ENCODE results near the gene PTGDR. TPM values are rescaled to one million over a fixed set of nuclear protein-coding genes. Genes with fewer than 3 reads are reported as not detected.

Gene PTGDR
- total RNA-seq, 1 donor from 2014 or later = 2.8 TPM

DNA sequence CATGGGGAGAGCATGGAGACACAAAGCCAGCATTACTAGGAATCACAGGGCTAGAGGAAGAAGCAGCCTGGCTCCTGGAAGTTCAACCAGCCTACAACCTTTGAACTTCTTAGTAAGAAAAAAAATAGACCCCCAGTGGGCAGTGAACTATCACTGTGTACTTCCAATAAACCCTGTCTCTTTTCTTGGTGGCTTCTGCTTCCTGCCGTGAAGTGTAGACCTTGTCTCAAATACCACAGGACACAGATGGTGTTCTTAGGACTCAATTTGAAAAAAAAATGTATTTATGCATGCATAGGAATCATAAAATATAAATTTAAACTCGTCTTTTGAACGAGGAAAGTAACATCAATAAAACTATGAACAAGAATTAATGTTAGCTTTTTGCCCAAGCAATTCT is 43.0 kb downstream of the PTGDR start:
- DNase-seq (ENCODE audit: low spot score) = no peak

- DNase-seq (ENCODE audit: low spot score) = no peak
Observed at GRCh38 chr14:52312931-52313355, 45.4 kb downstream of the PTGDR start.

DNA sequence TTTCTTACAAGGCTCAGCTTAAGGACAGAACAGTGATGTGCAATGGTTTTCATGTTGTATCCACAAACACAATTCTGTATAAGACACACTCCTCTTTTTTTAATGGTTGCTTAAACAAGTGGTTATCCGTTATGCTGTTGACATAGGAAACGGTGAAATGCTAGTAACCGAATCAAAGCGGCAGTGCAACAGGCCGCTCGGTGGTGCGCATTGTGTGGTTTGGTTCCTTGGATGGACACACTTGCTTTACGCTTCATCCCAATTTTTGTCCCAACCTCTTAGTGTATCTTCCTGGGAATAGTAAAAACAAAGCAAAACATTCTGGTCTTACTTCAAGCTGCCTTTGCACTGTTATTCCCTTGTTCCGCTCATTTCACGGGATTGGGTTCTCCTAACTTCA is 46.0 kb downstream of the PTGDR start:
- no peak for DNase-seq (ENCODE audit: low spot score)

DNA sequence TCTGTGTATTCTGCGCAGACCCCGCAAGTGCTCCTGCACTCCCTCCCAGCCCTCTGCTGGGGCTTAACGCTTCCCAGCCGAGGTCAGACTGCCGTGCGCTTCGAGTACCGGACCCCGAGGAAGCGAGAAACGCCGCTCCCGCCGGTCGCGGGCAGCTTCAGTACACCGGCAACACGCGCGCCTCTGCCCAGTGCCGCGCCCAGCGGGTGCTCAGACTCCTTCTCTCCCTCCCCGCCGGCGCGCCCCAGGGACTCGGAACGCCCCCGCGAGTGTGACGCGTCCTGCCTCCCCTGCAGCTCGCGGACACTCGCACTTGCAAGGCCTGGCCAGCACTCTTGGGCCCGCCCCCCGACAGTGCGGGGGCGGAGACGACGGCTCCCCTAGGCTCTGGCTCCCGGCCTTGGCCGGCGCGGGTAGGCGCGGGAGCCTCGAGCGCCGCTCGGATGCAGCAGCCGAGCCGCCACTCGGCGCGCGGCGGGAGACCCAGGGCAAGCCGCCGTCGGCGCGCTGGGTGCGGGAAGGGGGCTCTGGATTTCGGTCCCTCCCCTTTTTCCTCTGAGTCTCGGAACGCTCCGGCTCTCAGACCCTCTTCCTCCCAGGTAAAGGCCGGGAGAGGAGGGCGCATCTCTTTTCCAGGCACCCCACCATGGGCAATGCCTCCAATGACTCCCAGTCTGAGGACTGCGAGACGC is 46.6 kb downstream of the PTGDR start, which contains the start of gene PTGER2:
PTGER2 (plus strand) TSS at position 410 of the 692 bp plus-strand sequence; CDS start at position 647, 237 bp downstream.
- DNase-seq (ENCODE audit: low spot score) = peak; percentile 76

DNA sequence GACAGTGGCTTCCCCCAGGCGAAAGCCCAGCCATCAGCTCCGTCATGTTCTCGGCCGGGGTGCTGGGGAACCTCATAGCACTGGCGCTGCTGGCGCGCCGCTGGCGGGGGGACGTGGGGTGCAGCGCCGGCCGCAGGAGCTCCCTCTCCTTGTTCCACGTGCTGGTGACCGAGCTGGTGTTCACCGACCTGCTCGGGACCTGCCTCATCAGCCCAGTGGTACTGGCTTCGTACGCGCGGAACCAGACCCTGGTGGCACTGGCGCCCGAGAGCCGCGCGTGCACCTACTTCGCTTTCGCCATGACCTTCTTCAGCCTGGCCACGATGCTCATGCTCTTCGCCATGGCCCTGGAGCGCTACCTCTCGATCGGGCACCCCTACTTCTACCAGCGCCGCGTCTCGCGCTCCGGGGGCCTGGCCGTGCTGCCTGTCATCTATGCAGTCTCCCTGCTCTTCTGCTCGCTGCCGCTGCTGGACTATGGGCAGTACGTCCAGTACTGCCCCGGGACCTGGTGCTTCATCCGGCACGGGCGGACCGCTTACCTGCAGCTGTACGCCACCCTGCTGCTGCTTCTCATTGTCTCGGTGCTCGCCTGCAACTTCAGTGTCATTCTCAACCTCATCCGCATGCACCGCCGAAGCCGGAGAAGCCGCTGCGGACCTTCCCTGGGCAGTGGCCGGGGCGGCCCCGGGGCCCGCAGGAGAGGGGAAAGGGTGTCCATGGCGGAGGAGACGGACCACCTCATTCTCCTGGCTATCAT is 47.3 kb downstream of the PTGDR start:
- DNase-seq (ENCODE audit: low spot score) = no peak

DNA sequence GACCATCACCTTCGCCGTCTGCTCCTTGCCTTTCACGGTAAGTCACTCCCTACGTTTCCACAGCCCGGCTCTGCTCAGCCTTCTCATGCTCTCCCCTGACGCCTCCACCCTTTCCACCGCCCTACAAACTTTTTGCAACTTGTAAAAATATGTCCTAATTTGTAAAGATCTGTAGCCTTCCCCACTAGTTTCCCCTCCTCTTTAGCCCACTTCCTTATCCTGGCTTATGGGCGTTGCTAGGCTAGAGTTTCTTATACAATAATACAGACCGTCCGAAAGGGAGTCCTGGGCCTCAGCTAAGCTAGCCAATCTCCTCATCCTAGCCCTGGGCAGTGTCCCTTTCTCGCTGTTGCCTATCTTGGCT is 47.8 kb downstream of the PTGDR start:
- DNase-seq (ENCODE audit: low spot score) = no peak

DNA sequence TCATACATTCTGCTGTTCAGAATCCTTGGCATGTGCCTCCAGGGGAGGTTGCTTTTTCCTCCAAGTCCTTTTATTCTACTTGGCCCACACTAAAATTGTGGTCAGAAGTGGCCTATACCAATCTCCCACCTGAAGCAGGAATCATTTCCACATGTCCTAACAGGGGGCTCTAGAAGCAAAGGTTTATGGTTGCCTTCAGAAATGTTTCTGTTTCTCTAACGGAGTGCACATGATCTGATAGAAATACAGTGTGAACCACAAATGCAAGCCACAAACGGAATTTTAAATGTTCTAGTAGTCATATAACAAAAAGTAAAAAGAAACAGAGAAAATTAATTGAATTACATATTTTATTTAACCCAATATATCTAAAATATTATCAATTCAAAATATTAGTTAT is 50.6 kb downstream of the PTGDR start:
- DNase-seq (ENCODE audit: low spot score) = no peak

GRCh38 chr14:52318826-52319645 is 51.5 kb downstream of the PTGDR start:
- DNase-seq (ENCODE audit: low spot score) = no peak

GRCh38 chr14:52319919-52320318 is 52.4 kb downstream of the PTGDR start:
- no peak for DNase-seq (ENCODE audit: low spot score)

DNA sequence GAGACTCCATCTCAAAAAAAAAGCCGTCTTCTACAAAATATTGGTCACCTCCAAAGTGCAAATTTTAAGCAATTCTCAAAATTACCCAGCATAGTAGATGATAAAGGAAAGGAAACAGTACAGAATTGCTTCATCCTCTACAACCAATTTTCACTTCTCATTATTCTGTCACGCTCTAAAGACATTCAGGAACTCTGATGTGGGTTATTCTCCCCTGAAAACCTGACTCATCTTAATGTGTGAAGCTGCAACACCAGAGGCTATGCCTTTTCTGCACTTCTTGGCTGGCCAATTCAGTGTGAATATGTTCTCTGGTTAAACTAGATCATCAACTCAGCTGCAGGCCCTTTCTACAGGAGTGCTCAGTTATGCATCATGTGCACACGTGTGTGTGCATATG is 57.6 kb downstream of the PTGDR start:
- DNase-seq (ENCODE audit: low spot score) = no peak

DNA sequence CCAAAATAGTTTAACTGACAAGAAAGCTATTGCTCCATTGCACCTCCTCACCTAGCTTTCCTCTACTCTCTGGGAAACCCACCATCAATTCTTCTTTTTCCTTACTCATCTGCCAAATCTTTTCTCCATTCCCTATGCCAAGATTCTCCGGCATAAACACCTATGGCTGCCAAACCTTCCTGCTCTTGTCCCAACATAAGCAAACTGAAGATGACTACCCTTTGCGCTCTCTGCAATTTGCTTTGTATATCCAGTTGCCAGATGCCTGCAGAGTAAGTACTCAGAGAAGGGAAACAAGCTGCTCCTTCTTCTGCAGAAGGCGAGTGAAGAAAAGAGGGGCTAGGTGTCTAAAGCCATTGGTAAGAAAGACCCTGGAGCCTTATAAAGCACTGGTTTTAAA is 58.1 kb downstream of the PTGDR start:
- DNase-seq (ENCODE audit: low spot score) = no peak

Other genes with a start within 250 kb of the PTGDR start
- gene NID2, start 198.6 kb upstream of the PTGDR start, total RNA-seq = 14.6 TPM
- gene PTGER2, start 46.6 kb downstream of the PTGDR start, total RNA-seq = 3.9 TPM

All from mucosa of gallbladder (tissue), 1 donor.